ACHN (cell line): ENCODE measurements around the gene THSD7B.
"Not testable (repeated sequence)": the region's sequence is repeated elsewhere in the genome, so short reads cannot be mapped to it uniquely, and the experiment has no call there.

Source experiments
- DNase-seq: peaks from one replicate; pipeline ENCODE4 v3.0.0-alpha.2; 2015
- in situ Hi-C: cut with HindIII; loops from 2 replicates; pipeline ENCODE4 v1.10.0; 2017; ENCODE audit warnings: low sequenced_read_pairs, low pct_ligation_motif_present, low pct_unique_long_range_greater_than_20kb

THSD7B gene

GRCh38 chr2:137096187-137096586 is 330.8 kb downstream of the THSD7B start:
- in situ Hi-C loops: no loop called here
- DNase-seq: no peak

GRCh38 chr2:137096693-137097092 is 331.3 kb downstream of the THSD7B start:
- DNase-seq: peak; percentile 19
- in situ Hi-C loops: no loop called here

- in situ Hi-C loops, DNase-seq: not testable (repeated sequence)
Observed at GRCh38 chr2:137101814-137102213, 336.5 kb downstream of the THSD7B start.

- no peak for DNase-seq
- in situ Hi-C loops: no loop called here
Observed at GRCh38 chr2:137107904-137108303, 342.6 kb downstream of the THSD7B start.

- no peak for DNase-seq
- in situ Hi-C loops: no loop called here
Observed at GRCh38 chr2:137111896-137112295, 346.6 kb downstream of the THSD7B start.

GRCh38 chr2:137115081-137115794 is 349.9 kb downstream of the THSD7B start:
- in situ Hi-C loops: no loop called here
- no peak for DNase-seq

- DNase-seq: no peak
- in situ Hi-C loops: no loop called here
Observed at GRCh38 chr2:137115795-137116089, 350.4 kb downstream of the THSD7B start.

GRCh38 chr2:137117385-137117784 is 352.0 kb downstream of the THSD7B start:
- DNase-seq: peak; percentile 63
- in situ Hi-C loops: no loop called here

- in situ Hi-C loops: no loop called here
- no peak for DNase-seq
Observed at GRCh38 chr2:137118140-137118539, 352.8 kb downstream of the THSD7B start.

- DNase-seq: peak; percentile 12
- in situ Hi-C loops: no loop called here
Observed at GRCh38 chr2:137123226-137123625, 357.9 kb downstream of the THSD7B start.

GRCh38 chr2:137133225-137133624 is 367.9 kb downstream of the THSD7B start:
- in situ Hi-C loops: no loop called here
- no peak for DNase-seq

- in situ Hi-C loops: no loop called here
- DNase-seq: no peak
Observed at GRCh38 chr2:137138263-137138662, 372.9 kb downstream of the THSD7B start.

GRCh38 chr2:137151731-137152130 is 386.4 kb downstream of the THSD7B start:
- no peak for DNase-seq
- in situ Hi-C loops: no loop called here

GRCh38 chr2:137154946-137155345 is 389.6 kb downstream of the THSD7B start:
- no peak for DNase-seq
- in situ Hi-C loops: no loop called here

- in situ Hi-C loops: no loop called here
Observed at GRCh38 chr2:137155356-137156104, 390.2 kb downstream of the THSD7B start.

GRCh38 chr2:137156221-137156844 is 391.0 kb downstream of the THSD7B start:
- no peak for DNase-seq
- in situ Hi-C loops: no loop called here

More at GRCh38 chr2:137155356-137156104, 390.2 kb downstream of the THSD7B start:
- DNase-seq: no peak

GRCh38 chr2:137157851-137158250 is 392.5 kb downstream of the THSD7B start:
- no peak for DNase-seq
- in situ Hi-C loops: no loop called here

GRCh38 chr2:137161250-137161649 is 395.9 kb downstream of the THSD7B start:
- no peak for DNase-seq
- in situ Hi-C loops: no loop called here

GRCh38 chr2:137165968-137166367 is 400.6 kb downstream of the THSD7B start:
- DNase-seq: no peak
- in situ Hi-C loops: no loop called here

GRCh38 chr2:137167651-137168050 is 402.3 kb downstream of the THSD7B start:
- in situ Hi-C loops: no loop called here
- DNase-seq: no peak
